BE2C (cell line): Measurements from ENCODE around the gene ZDHHC24.

ENCODE experiments used
- DNase-seq: peaks from one replicate; pipeline ENCODE4 v3.0.0-alpha.2; 2020
- H3K27me3 ChIP-seq: fragments of 250-450 bp; sonication (Bioruptor Pico); 2 replicates; pipeline ENCODE4 v1.5.1; 2020; ENCODE audit warnings: mild to moderate bottlenecking
- H3K36me3 ChIP-seq: fragments of 250-450 bp; sonication (Bioruptor Pico); 2 replicates; pipeline ENCODE4 v1.5.1; 2020; ENCODE audit warnings: mild to moderate bottlenecking
- H3K4me1 ChIP-seq: fragments of 250-450 bp; sonication (Bioruptor Pico); 2 replicates; pipeline ENCODE4 v1.5.1; 2020
- H3K4me3 ChIP-seq: 2 replicates; pipeline ENCODE4 v1.5.1; 2011; ENCODE audit warnings: low read depth, low read length
- H3K9me3 ChIP-seq: fragments of 250-450 bp; sonication (Bioruptor Pico); 2 replicates; pipeline ENCODE4 v1.5.1; 2020
- CTCF ChIP-seq: IDR thresholded peaks from 2 replicates; pipeline ENCODE4 v1.5.1; 2012; ENCODE audit warnings: mild to moderate bottlenecking, low read depth, low read length

Gene ZDHHC24

DNA sequence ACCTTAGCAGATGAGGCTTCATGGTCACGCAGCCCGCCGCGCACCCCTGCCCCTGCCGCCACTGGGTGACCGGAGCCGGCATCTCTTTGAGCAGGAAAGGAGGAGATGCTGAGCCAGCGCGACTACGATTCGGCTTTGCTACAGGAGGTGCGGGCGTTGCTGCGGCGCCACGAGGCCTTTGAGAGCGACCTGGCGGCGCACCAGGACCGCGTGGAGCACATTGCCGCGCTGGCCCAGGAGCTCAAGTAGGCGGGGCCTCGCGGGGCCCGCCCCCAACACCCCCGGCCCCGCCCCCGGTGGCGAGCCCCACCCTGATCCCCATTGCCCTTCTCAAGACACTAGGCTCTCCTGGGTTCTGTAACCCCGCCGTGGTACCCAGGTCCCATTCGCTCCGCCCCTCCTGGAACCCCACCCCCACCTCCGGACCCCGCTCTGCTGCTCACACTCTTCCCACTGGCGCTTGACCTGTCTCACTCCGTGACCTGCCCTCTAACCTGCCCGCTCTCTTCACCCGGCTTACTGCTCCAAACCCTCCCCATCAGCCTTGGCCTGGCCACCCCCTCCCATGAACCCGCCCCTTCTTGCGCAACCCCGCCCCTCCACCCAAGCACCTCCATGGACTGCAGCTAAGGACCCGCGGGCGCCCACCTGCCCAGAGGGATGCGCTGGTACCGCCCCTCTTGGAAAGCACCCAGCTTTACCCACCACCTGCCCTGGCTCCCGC, 13.5 kb upstream of the ZDHHC24 start:
- Histone ChIP-seq H3K36me3 (no peaks in the 10 kb centered on the region), H3K9me3 (no peaks in the 10 kb centered on the region), H3K4me1 (no peaks in the 10 kb centered on the region), H3K27me3 (no peaks in the 10 kb centered on the region), H3K4me3 (no peak overlapping the region)
- no peak for TF ChIP-seq CTCF
- DNase-seq: no peak

DNA sequence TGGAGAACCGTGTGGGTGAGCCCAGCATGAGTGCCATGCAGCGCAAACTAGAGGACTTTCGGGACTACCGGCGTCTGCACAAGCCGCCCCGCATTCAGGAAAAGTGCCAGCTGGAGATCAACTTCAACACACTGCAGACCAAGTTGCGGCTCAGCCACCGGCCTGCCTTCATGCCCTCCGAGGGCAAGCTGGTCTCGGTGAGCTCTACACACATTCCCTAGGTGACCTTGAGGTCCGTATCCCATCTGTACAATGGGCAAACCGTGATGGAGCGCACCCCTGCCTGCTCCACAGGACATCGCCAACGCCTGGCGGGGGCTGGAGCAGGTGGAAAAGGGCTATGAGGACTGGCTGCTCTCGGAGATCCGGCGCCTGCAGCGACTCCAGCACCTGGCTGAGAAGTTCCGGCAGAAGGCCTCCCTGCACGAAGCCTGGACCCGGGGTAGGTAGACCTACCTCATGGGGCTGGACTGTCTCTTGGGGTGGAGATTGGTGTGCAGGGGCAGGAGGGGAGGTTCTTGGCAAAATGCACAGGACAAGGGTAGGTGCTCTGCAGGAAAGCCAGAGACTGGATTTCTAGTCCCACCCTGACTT, 12.0 kb upstream of the ZDHHC24 start:
- no peak for DNase-seq
- Histone ChIP-seq H3K36me3 (no peaks in the 10 kb centered on the region), H3K9me3 (no peaks in the 10 kb centered on the region), H3K4me3 (no peak overlapping the region), H3K27me3 (no peaks in the 10 kb centered on the region), H3K4me1 (no peaks in the 10 kb centered on the region)
- no peak for TF ChIP-seq CTCF

GRCh38 chr11:66556086-66556485, 10.2 kb upstream of the ZDHHC24 start:
- H3K4me3 ChIP-seq: no peak overlapping the region
- no peaks in the 10 kb centered on the region for H3K27me3 ChIP-seq
- DNase-seq: no peak
- TF ChIP-seq CTCF: no peak
- H3K4me1 ChIP-seq: no peaks in the 10 kb centered on the region
- no peaks in the 10 kb centered on the region for H3K36me3 ChIP-seq
- no peaks in the 10 kb centered on the region for H3K9me3 ChIP-seq

DNA sequence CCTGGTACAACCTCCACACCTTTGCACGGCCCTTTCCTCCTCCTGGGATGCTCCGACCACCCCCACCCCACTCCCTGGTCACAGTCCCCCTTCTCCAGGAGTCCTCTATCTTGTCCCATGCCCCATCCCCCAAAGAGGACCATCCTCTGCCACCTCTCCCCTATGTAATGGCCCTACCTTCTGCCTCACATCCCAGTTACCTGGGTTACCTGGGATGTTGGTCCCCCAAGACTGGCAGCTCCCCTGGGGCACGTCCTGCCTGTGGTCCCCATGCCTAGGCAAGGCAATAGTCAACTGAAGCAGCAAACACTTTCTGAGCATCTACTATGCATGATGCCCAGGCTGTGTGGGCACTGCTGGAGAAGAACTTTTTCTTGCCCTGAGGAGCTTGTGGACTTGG, 9.6 kb upstream of the ZDHHC24 start:
- Histone ChIP-seq H3K27me3 (no peaks in the 10 kb centered on the region), H3K36me3 (no peaks in the 10 kb centered on the region), H3K4me3 (no peak overlapping the region), H3K4me1 (no peaks in the 10 kb centered on the region), H3K9me3 (no peaks in the 10 kb centered on the region)
- no peak for DNase-seq
- TF ChIP-seq CTCF: no peak

- H3K36me3 ChIP-seq: no peaks in the 10 kb centered on the region
- no peaks in the 10 kb centered on the region for H3K27me3 ChIP-seq
- no peak overlapping the region for H3K4me3 ChIP-seq
- no peak for TF ChIP-seq CTCF
- no peaks in the 10 kb centered on the region for H3K4me1 ChIP-seq
- no peak for DNase-seq
- H3K9me3 ChIP-seq: no peaks in the 10 kb centered on the region
Observed at GRCh38 chr11:66554602-66555001, 8.8 kb upstream of the ZDHHC24 start.

- no peaks in the 10 kb centered on the region for H3K27me3 ChIP-seq
- TF ChIP-seq CTCF: no peak
- no peak for DNase-seq
- no peaks in the 10 kb centered on the region for H3K4me1 ChIP-seq
- no peak overlapping the region for H3K4me3 ChIP-seq
- H3K36me3 ChIP-seq: no peaks in the 10 kb centered on the region
- no peaks in the 10 kb centered on the region for H3K9me3 ChIP-seq
Observed at GRCh38 chr11:66550887-66551286, 5.0 kb upstream of the ZDHHC24 start.
